GM21360 (cell line): ENCODE measurements around the gene ADAM12.

ENCODE experiments used
- ATAC-seq: cut with Tn5 transposase; IDR thresholded peaks from one replicate; pipeline ENCODE4 v1.9.1; 2021; ENCODE audit warnings: mild to moderate bottlenecking, moderate library complexity; ENCODE audit not compliant: unreplicated experiment

ADAM12 gene

DNA sequence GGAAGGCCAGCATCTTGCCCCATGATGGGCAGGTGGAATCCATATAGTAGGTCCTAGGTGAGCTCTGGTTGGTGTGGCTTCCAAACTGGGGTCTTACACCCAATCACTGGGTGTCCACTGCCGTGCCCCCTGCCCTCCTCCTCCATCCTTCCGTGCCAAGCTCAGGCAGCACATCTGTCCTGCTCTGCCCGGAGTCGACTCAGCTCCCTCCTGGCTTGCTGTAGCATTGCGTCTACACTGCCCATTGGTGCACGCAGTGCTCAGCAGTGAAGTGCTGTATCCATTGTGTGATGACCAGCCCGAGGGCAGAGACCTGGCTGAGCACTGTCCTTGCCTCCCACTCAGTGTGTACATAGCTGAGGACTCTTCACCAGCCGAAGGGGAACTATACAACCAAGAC is 148.4 kb downstream of the ADAM12 start:
- ATAC-seq = no peak

DNA sequence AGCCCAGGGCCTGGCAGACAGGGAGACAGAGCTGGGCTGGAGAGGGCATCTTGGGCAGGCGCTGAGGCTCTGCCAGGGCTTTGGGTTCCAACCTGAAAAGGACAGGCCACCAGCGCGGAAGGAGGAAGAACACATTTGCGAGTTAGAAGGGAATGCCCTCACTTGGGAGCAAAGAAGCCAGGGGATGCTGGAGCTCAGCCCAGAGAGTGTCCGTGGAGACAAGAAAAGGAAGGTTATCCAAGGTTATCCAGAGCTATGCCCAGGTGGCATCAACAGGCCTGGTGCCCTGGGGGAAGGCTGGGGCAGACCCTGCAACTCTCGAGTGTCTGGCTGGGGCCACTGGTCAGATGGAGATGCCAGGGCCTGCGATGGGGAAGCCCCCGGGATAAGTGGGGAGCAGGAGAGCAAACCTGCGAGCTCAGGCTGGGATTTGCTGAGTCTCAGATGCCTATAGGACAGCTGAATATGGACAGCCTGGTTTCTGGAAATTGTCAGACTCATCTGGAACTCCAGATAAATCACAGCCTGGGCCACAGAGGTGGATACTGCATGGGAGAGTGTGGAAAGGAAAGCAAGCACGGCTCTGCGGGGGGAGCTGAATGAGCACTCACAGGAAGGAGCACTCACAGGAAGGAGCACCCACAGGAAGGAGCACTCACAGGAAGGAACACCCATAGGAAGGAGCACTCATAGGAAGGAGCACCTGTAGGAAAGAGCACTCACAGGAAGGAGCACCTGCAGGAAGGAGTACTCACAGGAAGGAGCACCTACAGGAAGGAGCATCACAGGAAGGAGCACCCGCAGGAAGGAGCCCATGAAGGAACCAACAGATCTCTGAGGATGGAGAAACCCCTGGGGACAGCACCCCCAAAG is 152.1 kb downstream of the ADAM12 start:
- ATAC-seq = no peak

DNA sequence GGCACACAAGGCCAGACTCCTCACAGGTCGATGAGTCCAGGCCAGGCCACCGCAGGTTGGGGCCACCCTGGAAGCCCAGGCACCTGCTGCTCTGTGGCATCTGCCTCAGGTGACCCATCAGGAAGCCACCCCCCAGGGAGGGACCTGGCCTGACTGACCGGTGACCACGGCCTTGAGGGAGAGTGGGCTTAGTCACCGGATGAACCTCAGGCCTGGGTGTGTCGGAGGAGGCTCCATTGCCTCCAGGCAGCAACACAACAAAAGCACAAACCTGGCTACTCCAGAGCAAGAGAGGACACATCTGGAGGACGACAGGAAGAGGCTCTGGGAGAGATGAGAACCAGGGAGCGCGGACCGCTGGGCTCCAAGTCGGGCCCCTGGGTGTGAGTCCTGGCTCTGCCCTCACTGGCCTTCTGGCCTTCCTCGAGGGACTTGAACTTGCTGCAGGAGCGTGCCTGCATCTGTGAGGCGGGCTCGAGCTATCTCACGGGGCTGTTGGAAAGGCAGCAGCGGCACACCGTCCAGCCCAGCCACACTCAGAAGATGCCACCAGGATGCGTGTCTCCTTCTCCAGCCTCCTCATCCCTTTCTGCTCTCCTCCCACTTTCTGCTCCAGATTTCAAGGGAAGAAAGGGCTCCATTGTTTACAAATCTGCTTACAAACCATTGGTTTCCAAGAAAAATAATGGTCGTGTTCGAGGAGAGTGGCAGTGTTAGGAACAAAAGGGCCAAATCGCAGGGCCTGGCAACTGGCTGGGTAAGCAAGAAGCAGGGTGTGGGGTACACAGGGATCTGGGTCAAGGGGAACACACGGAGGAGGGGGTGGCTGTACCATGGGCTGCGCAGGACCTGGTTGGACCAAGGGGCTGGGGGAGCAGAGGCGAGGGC is 152.9 kb downstream of the ADAM12 start:
- no peak for ATAC-seq

DNA sequence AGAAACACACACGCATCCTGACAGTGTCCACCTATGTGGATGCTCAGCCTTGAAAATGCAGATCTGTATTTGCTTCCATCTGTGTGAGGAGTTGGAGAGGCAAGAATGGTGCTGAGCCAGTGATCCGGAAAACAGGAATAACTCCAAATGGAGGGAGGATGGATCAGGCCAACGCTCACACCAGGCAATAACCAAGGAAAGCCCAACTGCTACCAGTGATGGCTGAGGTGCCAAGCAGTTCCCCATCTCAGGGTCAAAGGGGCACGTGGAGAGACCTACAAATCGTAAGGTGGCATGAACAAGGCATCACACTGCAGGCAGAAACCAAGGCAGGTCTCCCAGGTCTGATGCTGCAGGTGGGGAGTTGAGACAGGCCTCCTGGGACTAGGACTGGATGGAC is 153.6 kb downstream of the ADAM12 start:
- ATAC-seq = no peak

DNA sequence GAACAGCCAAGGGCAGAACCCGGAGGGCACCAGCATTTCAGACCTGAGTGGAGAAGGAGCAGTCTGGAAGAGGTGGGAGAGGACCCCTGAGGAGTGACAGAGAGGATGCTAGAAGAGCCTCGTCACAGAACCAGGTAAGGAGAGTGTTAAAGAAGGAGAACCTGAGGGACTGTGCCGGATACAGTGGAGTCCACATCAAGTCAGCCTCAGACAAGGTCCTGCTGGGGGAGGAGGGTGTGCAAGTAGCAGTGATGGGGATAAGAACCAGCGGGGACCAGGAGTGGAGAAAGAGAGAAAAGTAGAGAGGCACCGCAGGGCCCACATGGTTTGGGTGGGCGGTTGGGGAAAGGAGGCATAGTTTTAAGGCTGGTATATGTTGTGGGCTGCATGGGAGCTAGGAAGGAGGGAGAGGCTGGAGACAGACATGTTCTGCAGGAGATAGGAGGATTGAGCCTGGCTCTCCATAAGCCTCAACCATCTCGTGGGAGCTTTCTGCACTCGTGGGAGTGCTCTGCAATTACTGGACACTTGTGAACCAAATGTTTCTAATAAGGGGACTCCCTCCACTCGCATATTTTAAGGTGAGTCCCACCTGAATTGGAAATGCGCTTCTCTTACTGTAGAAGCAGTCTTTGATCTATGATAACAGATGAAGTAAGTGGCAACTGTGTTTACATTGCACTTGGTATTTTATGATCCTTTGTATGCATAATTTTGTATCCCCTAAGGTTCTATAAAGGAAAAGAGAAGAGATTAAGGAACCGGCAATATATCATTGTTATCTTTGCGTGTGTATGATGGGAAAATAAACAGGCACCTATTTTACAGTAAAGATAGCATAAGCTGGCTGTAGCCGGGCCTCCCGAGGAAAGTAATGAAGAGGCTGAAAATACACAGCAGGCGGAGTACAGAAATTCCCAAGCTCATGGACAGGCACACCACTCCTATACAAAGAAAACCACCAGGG is 154.8 kb downstream of the ADAM12 start:
- ATAC-seq = no peak

DNA sequence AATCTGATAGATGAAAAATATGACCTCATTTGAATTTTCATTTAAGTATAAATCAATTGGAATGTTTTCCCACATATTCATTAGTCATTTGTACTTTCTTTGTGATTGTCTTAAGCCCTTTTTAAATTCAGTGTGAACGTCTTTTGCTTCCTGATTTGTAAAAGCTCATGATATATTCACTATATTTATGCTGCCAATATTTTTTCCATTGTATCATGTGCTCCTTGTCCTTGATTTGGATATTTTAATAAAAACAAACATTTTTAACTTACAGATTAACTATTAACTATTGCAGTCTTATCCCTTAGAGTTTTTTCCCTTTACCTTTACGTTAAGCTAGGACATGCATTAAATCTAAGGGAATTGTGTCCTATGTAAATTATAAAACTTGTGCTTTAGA is 157.7 kb downstream of the ADAM12 start:
- ATAC-seq = no peak

DNA sequence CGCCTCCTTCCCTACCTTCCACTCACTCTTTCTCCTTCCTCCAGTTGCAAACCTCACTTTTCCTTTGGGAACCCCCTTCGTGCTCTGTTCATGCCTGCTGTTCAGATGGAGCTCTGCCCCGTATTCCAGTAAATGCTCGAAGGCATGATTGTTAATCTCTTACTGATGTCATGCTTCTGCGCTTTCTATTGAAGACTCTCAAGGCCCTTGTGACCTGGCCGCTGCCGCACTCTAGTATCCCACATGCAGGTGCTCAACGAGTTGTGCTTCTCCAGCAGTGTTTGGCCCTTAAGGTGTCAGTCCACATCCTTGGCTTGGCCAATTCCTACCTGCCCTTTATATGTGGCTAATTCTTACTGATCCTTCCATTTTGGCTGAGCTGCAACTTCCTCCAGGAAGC is 158.6 kb downstream of the ADAM12 start:
- no peak for ATAC-seq

DNA sequence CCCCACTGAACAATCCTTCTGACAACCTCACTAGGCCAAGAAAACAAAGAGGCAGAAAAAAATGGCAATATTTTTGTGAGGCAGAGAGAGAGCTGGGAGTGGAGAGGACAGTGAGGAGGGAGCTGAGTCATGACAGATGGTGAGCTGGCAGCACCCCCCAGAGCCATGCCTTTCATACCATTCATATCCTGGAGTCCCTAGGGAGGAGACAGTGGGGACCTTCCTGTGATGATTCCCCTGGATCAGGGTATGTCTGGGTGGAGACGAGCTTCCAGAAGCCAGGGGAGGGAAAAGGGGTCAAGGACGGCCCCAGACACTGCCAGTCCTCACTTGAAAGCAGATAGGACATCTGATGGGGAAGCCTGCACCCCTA is 160.5 kb downstream of the ADAM12 start:
- no peak for ATAC-seq

DNA sequence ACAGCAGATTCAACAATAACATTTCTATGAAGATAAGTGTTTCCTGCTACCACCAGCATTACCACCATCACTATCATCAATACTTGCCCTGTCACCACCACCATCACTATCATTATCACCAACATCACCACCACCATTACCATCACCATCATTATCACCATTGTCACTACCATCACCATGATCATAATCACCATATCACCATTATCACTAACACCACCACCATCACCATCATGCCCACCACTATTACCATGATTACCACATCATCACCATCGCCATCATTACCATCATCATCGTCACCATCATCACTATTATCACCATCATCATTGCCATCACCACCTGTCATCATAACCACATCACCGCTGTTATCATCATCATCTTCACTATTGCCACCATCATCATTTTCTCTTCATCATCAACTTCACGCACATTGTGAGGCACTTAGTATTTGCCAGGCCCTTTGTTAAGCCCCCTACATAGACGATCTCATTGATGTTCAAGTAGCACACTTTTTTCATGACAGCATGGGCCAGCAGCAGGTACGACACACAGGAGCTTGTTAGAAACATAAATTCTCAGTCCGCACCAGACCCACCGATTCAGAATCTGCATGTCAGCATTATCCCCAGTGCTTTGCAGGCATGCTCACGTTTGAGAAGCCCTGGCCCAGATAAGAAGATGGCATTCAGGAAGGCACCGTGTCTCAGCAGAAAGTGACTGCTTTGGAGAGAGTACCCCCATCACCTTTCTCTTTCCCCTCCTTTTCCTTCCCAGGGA is 161.1 kb downstream of the ADAM12 start:
- ATAC-seq = no peak

DNA sequence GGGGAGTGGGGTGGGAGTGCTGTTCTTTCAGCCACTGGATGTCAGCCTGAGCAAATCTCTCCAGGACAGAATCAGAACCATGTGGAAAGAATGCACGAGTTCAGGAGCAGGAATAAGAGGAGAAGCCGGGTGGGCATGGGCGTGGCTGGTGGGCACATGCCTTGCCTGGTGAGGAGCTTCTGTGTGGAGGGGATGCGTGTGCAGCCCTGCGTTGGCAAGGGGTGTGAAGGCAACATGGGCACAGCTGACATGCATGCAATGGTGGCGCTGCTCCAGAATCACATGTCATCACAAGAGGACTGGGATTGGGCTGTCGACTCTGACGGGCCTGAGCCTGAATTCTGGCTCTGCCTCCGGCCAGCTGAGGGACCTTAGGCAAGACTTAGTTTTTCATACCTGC is 162.1 kb downstream of the ADAM12 start:
- no peak for ATAC-seq

DNA sequence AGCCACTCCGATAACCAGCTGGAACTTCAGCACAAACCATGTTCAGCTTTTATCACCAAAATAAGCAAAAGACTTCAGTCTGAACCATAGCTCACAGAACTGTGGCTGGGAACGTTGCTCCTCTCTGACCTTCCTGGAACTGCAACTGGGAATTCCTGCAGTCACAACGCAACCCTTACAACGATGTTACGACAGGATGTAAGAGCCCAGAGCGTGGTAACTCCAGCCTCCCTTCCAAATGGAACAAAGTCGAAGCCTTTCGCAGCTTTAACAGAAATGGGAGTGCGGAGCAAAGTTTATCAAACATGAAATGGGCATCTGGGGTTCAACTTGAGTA is 162.6 kb downstream of the ADAM12 start:
- no peak for ATAC-seq

DNA sequence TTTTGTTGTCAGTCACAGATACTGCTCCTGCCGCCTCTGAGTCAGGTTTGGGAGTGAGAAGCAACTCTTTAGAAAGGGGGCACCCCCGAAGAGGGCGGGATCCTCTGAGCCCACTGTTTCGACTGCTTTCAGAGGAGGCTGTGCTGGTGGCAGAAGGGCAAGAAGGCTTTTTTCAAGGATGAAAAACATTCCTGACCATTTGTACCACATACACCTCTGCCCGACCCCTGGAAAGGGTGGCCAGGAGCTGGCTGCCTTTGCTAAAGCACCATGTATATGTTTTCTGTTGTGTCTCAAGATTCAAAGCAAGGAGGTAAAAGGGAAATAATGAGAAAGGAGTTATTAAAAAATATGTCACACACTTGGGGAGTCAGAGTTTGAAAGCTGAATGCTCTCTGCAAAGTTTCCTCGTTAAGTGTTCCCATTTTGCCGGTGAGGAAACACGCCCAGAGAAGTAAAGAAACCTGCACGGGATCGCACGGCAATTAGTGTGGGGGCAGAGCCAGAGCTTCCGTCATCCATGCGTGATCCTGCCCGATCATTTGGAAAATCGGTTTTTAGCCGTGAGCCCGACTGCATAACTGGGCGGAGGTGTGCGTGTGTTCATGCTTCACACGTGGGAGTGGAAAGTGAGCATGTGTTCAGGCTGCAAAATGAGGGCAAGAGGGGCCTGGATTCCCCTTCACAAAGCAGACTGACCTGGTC is 163.2 kb downstream of the ADAM12 start:
- no peak for ATAC-seq

DNA sequence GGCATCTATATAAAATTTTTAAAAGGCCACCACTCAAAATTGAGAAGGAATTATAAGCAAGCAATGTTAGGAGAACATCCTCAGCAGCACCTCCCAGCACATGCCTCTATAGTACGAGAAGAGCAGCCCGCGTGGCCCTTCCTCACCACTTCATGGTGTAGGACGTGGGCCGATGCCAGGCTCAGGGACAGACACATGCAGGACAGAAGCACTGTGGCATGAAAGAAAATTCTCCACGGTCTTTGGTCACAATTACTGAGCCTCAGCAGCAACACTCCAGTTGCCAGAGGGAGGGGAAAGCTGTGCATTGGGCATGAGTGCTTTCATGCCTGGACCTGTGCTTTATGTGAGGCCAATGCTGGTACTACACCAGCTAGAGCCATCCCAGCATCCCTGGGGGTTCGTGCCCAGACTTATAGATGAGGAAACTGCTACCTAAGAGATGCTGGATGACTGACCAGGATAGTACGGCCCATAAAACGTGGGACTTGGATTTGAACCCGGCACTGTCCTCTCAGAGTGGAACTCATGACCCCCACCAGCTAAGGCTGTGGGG is 164.7 kb downstream of the ADAM12 start:
- no peak for ATAC-seq

DNA sequence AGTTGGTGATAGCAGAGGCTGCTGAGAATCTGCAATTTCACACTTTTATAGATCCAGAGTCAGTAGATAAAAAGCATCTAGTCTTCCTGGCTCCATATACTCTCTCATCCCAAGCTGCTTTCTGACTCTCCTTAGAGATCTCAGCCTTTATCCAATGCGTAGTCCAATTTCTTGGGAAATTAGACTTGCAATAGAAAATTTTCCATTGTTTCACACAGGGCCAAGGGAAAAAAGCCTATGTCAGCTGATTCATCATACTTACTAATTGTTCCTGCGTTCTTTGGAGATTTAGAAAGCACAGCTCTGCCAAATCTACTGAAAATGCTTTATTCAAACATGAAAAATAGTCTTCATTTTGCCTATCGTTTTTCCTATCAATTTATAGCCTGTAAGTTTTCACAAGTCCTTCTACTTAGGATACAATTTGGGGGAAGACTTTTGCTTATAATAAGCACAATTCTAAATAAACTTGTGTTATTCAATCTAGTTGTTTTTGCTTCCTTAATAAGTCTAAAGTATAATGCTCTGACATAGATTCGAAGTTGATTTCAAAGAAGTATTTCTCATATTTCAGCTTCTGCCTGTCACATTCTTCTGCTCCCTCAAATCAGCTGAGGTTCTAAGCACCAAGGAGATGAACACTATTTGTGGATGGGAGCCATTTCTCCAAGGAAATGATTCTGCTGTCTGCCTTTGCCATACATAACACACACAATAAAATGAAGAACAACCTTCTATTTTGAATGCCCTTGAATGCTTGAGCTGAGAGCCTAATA is 165.4 kb downstream of the ADAM12 start:
- no peak for ATAC-seq

DNA sequence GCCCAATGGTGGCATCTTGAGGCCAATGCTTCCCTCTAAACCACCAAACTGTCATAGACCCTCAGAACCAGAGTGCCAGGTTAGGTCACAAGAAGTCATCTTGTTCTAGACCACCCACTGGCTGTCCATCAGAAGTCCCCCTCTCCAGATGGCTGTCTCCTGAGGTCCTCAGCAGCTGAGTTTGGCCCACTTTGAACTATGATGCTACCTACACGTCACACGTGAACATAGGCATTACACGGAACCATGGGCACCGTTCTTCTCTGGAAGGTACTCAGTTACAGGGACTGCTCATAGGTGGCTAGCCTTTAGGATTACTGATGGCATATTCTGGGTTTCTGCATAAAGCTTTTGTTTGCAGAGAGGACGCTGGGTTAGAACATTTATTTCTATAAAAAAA is 166.4 kb downstream of the ADAM12 start:
- no peak for ATAC-seq

DNA sequence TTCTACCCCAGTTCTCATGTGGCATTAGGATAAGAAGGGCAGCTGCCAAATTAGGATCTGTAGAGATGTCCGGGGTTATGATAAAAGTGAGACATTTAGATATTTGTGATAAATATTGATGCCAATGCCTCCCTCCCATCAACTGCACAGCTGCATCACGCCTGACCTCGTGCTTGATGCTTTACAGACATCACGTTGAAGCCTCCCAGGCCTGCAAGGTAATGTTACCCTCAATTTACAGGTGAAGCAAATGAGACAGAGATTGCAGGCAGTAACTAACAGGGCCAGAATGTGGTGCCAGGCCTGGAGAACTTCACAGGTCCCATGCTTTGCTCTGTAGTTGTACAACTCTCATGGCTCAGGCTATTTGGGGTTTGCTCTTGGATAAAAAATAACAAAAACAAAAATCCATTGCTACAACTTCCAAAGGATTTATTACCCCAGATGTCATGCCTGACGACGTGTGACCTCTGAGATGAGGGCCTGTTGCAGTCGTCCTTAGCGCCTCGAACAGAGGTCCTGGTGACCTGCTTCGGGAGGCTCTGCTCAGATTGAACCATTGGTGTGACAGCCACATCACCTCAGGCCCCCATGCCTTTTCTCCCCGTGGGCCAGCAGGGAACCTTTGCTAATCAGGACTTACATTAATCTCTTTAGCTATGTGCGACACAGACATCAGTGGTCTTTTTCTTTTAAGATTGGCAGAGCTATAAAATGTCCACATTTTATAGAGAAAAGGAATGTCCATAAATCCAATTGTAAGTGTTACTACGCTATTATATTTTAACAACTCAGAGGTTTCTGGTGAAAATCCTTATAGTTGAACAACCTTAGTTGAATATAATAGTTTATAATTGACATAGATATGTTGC is 169.3 kb downstream of the ADAM12 start:
- no peak for ATAC-seq

DNA sequence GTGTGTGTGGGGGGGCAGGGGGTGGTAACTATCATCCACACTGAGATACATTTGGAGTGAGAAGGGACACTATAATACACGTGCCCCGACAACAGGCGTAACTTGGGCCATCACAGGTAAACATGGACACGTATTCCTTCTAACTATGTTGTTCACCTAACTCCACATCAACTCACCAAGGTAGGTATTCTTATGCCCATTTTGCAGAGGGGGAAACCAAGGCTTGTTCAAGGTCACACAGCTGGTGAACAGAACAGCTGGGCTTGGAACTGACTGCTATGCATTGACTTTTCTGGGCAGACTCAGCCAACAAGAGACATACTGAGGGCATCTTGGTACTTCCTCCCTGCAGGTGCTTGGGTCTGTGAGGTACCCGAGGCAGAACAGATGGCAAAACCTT is 170.1 kb downstream of the ADAM12 start:
- no peak for ATAC-seq

DNA sequence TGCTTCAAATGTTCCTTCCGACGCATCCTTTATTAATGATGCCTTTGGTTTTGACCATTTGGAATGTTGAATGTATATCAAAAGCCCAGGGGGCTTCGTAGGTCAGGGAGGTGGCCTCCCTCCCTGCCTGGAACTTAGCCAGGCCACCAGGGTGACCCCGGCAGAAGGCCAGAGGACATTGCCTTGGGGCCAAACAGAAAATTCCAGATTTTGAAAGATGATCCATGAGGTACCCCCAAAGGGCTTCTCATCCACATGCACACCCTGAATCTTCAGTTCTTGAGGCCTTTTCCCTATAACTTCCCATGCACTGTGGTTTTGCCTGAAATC is 171.7 kb downstream of the ADAM12 start:
- ATAC-seq = no peak
